HL-60 (cell line): ENCODE measurements around the gene THEM5.

Experiments used
- DNase-seq, 2 experiments: peaks; one replicate each; pipeline ENCODE4 v3.0.0-alpha.2; 2010 to 2020; ENCODE audit warnings: low read depth in 1 of 2, low spot score in 1 of 2
- H3K27ac ChIP-seq: fragments of 250-450 bp; sonication (Bioruptor Pico); replicated peaks from 2 replicates; pipeline ENCODE4 v1.5.1; 2020; ENCODE audit warnings: mild to moderate bottlenecking, moderate library complexity
- H3K27me3 ChIP-seq: fragments of 250-450 bp; sonication (Bioruptor Pico); 2 replicates; pipeline ENCODE4 v1.5.1; 2021; ENCODE audit warnings: mild to moderate bottlenecking, moderate library complexity; ENCODE audit not compliant: insufficient read depth, poor library complexity, severe bottlenecking
- H3K4me3 ChIP-seq: replicated peaks from 2 replicates; pipeline ENCODE4 v1.5.1; 2011; ENCODE audit warnings: mild to moderate bottlenecking, control low read depth, low read length; ENCODE audit not compliant: insufficient read depth
- CTCF ChIP-seq: IDR thresholded peaks from one replicate; pipeline ENCODE4 v1.5.1; 2011; ENCODE audit warnings: low read length, control low read depth, inconsistent platforms; ENCODE audit not compliant: insufficient read depth
- GABPA ChIP-seq: IDR thresholded peaks from 2 replicates; pipeline ENCODE4 v1.6.1; 2012; ENCODE audit warnings: low read depth
- POLR2AphosphoS5 ChIP-seq: IDR thresholded peaks from 2 replicates; pipeline ENCODE4 v1.6.1; 2012; ENCODE audit warnings: low read depth
- REST ChIP-seq: IDR thresholded peaks from 2 replicates; pipeline ENCODE4 v1.6.1; 2012; ENCODE audit warnings: low read depth; ENCODE audit not compliant: insufficient replicate concordance
- SPI1 ChIP-seq: IDR thresholded peaks from 2 replicates; pipeline ENCODE4 v1.6.1; 2012; ENCODE audit warnings: low read depth, mild to moderate bottlenecking, borderline replicate concordance

Gene THEM5

GRCh38 chr1:151819976-151820623 lies 33.4 kb downstream of the THEM5 start:
- no peak overlapping the region for H3K27ac ChIP-seq
- TF ChIP-seq POLR2AphosphoS5 (no peak), GABPA (no peak), REST (no peak)
- H3K27me3 ChIP-seq, result no peaks in the 10 kb centered on the region
- H3K4me3 ChIP-seq, result no peak overlapping the region
- no peak for DNase-seq

DNA sequence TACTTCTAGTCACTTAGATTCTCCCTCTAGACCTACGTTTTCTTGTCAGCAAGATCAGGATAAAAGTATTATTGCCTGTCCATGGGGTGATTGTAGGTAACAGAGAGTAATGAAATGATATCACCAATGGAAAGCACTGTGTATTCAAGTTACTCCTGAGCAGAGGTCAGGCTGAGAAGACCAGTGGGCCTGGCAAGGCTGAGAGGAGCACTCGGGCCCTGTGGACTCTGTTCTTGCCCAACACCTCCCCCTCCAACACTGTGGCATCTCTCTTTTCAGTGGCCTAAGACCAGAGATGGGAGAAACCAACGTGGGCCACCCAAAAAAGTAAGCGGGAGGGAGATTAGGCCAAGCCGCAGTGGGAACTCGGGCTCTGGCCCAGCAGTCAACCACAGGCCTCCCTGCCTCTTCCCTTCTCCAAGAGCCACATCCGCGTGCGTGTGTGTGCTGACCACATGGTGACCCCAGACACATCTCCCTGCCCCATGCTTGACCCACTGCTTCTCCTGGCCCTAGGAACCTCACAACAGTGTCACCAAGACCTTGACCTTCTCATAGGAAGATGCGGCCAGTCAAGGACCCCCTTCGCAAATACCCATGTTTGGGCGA lies 34.2 kb downstream of the THEM5 start:
- no peak for TF ChIP-seq REST
- no peak for TF ChIP-seq CTCF
- TF ChIP-seq SPI1, result no peak
- TF ChIP-seq GABPA, result no peak
- TF ChIP-seq POLR2AphosphoS5, result no peak
- DNase-seq, result no peak
- no peak overlapping the region for H3K4me3 ChIP-seq
- H3K27me3 ChIP-seq, result no peaks in the 10 kb centered on the region
- no peak overlapping the region for H3K27ac ChIP-seq

- no peaks in the 10 kb centered on the region for H3K27me3 ChIP-seq
- no peak overlapping the region for H3K4me3 ChIP-seq
- no peak overlapping the region for H3K27ac ChIP-seq
- peak in 1 of 2 experiments; percentile 59 for DNase-seq
- no peak for TF ChIP-seq REST
- no peak for TF ChIP-seq CTCF
- TF ChIP-seq POLR2AphosphoS5, result no peak
- TF ChIP-seq GABPA, result no peak
- peak; percentile 83 for TF ChIP-seq SPI1
These were observed 36.2 kb downstream of the THEM5 start for GRCh38 chr1:151817353-151817730.
